Putamen (tissue), 1 donor: ENCODE measurements around the gene RBM26.

ENCODE experiments used
- DNase-seq: peaks from one replicate; pipeline ENCODE4 v3.0.0-alpha.2; 2016; ENCODE audit warnings: low spot score

RBM26 gene

GRCh38 chr13:79405831-79406596, at the start of gene RBM26:
Gene RBM26, minus strand, starts transcription at chr13:79406255. Its CDS starts 481 bp downstream, at chr13:79405774.
- DNase-seq = peak; percentile 91

GRCh38 chr13:79455331-79455730, 49.3 kb upstream of the RBM26 start:
- DNase-seq = no peak

- no peak for DNase-seq
These were observed 46.3 kb upstream of the RBM26 start for GRCh38 chr13:79452239-79452913.

- DNase-seq = peak; percentile 30
These were observed 45.5 kb upstream of the RBM26 start for GRCh38 chr13:79451500-79451962.

- no peak for DNase-seq
These were observed 44.1 kb upstream of the RBM26 start for GRCh38 chr13:79450110-79450509.

GRCh38 chr13:79448413-79448812, 42.4 kb upstream of the RBM26 start:
- no peak for DNase-seq

GRCh38 chr13:79447741-79448140, 41.7 kb upstream of the RBM26 start:
- DNase-seq = no peak

- no peak for DNase-seq
These were observed 41.1 kb upstream of the RBM26 start for GRCh38 chr13:79447141-79447540.

GRCh38 chr13:79445968-79446645, 40.1 kb upstream of the RBM26 start:
- no peak for DNase-seq

- no peak for DNase-seq
These were observed 36.7 kb upstream of the RBM26 start for GRCh38 chr13:79442706-79443105.

GRCh38 chr13:79442221-79442620, 36.2 kb upstream of the RBM26 start:
- DNase-seq = no peak

- no peak for DNase-seq
These were observed 35.0 kb upstream of the RBM26 start for GRCh38 chr13:79440958-79441528.

GRCh38 chr13:79439275-79439674, 33.2 kb upstream of the RBM26 start:
- DNase-seq = no peak

GRCh38 chr13:79435561-79435990, 29.5 kb upstream of the RBM26 start:
- DNase-seq = no peak

- DNase-seq = no peak
These were observed 28.5 kb upstream of the RBM26 start for GRCh38 chr13:79434556-79434955.

- DNase-seq = no peak
These were observed 26.9 kb upstream of the RBM26 start for GRCh38 chr13:79432992-79433391.

GRCh38 chr13:79432086-79432485, 26.0 kb upstream of the RBM26 start:
- no peak for DNase-seq

GRCh38 chr13:79429309-79429708, 23.3 kb upstream of the RBM26 start:
- DNase-seq = no peak

- no peak for DNase-seq
These were observed 21.8 kb upstream of the RBM26 start for GRCh38 chr13:79427883-79428282.

- DNase-seq = no peak
These were observed 21.2 kb upstream of the RBM26 start for GRCh38 chr13:79427265-79427664.

- no peak for DNase-seq
These were observed 18.0 kb upstream of the RBM26 start for GRCh38 chr13:79423801-79424642.

GRCh38 chr13:79423340-79423739, 17.3 kb upstream of the RBM26 start:
- DNase-seq = no peak
